Hematopoietic multipotent progenitor cell treated with erythropoietin and hydrocortisone succinate and interleukin-3 and kit ligand, for 4 days (in vitro differentiated cells): ENCODE data around the gene IFT122.
"Not testable (repeated sequence)": the region's sequence is repeated elsewhere in the genome, so short reads cannot be mapped to it uniquely, and the experiment has no call there.

Experiments
- DNase-seq: peaks from one replicate; pipeline ENCODE4 v3.0.0-alpha.2; 2015

The IFT122 gene

DNA sequence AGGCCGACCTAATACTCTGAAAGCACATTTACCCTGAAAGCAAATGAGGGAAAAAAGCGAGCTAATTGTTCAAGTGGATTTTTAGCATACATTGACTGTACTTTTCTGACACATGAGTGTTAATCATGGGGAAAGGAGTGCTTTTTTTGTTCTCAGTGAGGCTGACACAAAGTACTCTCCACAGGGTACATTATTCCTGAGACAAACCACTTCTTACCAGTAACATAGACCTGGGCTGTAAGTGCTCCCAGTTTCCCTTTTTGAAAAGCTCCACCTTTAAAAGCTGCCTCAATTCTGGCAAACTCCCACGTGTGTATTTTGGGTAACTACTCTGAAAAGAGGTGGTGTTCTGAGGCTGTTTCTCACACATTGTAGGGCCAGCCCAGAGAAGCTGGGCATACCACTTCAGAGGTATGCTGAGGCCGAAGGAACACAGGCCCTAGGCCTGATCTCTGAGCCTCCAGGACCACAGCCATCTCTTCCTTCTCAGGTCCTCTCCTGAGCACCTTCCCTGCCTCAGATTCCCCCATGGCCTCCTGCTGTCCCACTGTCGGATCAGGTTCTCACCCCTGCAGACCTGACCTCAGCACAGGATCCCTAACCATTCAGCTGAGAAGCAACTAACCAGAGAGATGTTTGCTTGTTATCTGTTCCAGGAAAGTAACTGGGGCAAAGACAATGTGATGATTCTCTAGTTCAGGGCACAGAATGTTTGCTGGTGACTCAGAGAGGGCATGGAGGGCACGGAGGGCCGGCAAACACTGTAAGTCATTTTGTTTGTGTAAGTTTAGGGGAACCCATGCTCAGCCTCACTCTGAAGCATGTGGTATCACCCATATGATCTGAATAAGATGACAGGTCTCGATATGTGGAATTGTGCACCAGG, 58.8 kb downstream of the IFT122 start:
- DNase-seq: not testable (repeated sequence)

DNA sequence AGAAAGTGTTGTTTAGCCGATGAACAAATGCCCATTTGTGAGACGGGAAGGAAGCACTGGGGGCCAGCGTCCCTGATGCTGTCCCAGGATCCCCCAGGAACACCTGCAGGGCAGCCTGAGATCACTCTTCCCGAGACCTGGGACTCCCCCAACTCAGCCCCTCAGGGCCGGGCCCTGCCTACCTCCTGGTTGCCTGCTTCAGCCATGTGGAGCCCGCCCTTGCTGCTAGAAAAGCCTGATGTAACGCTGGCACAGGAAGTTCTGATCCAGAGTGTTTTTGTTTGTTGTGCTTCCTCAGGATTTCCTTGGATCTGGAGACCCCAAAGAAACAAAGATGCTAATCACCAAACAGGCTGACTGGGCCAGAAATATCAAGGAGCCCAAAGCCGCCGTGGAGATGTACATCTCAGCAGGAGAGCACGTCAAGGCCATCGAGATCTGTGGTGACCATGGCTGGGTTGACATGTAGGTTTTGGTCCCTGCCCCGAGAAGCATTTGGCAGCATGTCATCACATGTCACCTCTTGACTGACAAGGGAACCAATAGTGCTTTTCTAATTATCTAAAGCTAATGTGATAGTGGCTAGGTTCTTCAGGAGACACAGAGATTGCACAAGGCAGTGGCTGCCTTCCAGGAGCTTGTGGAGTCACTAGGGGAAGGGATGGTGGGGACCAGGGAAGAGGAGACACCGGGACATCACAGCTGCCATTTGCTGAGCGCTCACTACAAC, 59.7 kb downstream of the IFT122 start:
- not testable (repeated sequence) for DNase-seq

DNA sequence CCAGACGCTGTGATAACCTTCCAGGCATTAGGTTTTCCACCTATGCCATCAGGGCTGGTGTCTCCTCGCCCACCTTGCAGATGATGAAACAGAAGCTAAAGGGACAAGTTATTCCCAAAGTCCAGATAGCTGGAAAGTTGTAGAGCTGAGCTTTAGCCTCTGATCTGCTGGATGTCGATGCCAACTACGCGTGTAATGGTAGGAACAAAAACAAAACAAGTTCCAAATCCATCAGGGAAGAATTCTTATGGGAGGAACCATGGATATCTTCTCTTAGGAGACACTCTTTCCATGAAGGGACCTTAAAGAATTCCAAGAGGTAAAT, 60.3 kb downstream of the IFT122 start:
- no peak for DNase-seq

DNA sequence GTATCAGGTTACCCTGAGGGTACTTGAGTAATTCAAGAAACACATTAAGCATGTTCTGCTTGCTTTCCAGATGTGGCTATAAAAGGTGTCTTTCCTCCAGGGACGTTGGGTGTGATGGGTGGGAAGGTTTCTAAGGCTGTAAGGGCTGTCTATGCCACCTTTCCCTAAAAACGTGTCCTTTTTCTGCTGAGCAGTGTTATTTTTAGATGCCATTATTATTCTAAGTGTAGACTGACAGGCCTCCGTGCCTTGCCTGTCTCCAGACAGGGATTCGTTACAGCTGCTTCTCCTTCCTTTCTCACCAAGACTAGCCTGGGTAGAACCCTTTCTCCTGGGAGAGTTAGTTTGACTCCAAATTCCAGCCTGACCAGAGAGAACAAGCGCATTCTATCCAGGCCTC, 61.6 kb downstream of the IFT122 start:
- DNase-seq: no peak

DNA sequence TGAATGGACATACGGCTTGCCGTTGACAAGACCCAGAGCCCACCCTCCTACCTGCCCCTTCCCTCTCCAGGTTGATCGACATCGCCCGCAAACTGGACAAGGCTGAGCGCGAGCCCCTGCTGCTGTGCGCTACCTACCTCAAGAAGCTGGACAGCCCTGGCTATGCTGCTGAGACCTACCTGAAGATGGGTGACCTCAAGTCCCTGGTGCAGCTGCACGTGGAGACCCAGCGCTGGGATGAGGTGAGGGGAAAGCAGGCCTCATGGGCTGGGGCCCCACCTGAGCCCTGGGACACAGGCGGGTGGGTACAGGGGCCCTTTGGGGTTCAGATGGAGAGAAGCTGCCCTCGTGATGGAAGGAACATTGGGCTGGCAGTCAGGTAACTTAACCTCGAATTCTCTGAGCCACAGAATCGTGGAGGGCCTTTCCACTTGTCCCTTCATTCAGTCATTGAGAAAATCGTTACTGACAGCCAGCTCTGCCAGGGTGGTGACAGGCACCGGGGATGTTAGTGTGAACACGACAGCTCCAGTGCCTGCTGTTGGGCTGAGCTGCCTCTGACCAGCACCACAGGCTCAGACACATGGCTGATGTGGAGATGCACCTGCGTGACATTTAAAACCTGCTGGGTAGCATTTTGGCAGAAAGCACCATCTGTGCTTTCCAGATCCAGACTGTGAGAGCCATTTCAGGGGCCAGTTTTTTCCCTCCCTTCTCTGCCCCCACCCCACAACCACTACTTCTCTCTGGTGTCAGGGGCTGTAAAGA, 62.8 kb downstream of the IFT122 start:
- DNase-seq: no peak

DNA sequence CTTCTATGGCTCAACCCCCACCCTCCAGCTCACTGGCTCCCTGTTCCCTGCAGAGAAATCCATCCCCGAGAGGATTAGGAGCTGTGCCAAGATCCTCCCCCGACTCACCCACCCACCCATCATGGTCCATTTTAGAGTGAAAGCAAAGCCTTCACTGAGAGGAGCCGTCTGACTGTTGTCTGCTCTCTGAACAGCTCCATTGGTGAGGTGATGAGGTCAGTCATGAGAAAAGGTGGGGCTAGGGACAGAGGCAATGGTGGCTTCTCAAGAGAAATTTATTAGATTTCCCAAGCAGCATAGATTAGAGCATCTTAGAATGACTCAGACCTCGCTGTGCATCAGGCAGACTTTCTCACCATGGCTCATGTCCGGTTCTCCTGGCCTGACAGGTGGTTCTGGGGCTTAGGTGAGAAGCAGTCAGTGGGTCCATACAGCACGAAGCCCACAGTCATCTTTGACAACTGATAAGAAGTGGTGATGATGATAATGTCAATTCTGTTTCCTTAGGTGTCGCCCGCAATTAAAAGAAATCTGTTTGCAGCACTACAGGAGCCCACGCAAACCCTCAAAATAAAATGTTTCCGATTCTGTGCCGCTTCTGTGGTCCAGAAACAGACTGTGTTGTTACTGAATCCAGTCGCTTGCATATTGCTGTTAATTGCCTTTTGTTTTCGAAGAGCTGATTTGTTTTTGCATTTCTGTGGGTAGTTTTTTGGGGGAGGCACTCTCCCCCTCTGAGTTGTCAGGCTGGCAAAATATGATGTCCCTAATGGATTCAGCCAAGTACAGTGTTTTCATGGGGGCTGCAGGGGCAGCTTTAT, 63.7 kb downstream of the IFT122 start:
- DNase-seq: no peak

DNA sequence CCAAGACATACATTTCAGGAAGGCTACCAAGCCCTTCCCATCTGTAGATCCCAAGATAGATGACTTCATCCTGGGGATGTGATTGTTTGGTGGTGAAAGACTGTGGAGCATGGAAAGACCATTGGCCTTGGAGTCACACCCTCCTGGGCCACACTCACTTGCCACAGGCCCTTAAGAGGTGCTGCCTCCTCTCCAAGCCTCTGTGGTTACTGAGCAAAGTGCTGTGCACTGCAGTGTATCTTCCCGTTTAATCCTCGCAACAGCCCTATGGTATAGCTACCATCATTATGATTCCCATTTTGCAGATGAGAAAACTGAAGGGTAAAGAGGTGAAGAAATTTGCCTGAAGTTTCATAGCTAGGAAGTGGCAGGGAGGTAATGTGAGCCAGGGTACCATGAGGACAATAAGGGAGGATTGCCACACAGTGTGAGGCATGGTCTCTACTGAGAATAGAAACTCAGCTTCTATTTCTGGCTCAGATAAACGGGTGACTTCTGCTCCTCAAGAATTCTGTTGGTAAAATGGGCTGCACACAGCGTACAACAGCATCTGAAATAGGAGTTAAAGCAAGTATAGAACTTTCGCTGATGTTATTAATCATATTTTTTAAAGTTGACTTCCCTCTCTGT, 64.6 kb downstream of the IFT122 start:
- no peak for DNase-seq

DNA sequence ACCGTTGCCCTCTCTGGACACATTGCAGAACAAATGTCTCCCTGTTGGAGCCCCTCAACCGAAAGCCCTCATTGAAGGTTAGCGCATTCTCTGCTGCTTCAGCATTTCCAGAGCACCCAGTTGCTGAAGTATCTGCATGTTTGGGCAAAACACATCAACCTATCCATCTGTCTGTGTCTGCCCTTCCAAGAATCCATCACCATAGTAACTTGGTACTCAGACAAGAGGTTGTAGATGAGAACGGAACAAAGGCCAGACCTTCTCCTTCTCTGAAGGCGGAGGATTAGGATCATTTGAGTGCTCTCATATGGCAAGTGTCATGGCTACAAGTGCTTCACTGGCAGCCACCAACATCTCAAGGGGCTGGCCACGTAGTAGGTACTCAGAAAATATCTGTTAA, 65.3 kb downstream of the IFT122 start:
- DNase-seq: no peak

DNA sequence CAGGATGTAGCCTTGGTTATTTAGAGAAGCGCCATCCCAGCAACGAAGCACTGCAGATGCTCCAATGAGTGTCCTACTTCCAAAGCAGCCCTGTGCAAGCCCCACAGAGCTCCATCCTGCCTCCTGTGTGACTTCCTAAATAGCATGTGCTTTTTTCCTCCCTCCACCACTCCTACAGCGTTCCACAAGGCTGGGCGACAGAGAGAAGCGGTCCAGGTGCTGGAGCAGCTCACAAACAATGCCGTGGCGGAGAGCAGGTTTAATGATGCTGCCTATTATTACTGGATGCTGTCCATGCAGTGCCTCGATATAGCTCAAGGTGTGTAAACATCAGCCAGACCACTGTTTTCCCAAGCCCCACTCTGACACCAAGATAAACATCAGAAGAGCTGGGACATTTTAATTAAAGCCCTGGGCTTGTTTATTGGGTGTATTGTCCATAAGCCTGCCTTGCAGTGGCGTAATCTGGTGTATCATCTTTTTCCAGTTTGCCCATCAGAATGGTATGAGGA, 66.3 kb downstream of the IFT122 start:
- no peak for DNase-seq

DNA sequence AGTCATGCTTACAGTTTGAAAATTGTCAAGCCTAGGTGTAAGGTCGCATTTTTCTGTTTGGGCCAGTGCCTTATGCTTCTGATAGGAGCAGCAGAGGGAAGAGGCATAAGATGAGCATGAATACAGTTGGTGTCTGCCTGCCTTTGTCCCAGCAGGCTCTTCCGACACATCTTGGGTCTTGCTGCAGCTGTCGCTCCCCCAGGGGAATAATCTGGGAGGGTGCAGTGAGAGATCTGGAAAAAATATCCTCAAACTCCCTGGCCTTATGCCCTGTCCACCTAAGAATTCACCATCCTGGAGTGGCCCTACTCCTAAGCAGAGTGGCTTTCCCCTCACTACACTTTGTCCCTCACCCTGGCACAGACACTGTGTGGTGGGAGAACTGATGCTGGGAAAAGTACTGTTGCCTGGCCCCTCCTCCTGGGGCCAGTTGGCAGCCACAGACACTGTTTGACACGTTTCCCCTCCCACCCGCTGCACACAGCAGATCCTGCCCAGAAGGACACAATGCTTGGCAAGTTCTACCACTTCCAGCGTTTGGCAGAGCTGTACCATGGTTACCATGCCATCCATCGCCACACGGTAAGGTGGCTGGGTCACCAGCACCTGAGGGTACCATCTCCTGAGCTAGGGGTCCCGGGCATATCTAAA, 67.3 kb downstream of the IFT122 start:
- no peak for DNase-seq

DNA sequence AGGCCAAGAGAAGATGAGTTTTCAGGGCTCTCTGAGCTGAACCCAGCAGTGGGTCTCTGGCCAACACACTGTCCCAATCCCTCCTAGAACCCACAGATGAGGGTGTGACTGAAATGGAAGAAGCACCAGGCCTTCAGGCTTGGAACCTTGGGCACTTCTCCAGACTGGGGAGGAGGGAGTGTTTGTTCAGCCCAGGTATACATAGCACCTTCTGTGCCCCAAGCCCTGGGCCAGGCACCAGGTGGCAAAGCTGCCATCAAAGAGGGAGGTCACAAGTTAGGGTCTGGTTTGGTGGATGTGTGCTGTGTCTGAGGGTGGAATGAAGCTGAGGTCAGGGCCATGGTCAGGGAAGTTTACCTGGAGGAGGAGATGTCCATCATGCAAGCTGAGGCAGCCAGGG, 72.6 kb downstream of the IFT122 start:
- no peak for DNase-seq

DNA sequence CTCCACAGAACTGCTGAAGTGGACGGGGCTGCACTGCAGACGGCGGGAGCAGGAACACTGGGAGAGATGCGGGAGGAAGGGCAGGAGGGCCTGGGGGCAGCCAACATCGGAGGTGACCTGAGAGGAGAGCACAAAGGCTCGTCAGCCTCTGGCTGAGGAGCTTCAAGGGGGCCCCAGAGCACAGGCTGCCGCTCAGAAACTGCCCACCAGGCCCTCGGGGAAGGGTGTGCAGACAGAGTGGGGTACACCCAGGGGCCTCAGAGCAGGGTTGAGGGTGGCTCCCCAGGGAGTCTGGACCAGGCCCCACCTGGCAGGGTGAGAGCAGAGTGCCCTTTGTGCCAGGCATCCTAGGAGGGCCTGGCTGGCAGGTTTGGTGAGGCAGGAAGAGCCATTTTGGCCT, 73.7 kb downstream of the IFT122 start:
- DNase-seq: no peak

DNA sequence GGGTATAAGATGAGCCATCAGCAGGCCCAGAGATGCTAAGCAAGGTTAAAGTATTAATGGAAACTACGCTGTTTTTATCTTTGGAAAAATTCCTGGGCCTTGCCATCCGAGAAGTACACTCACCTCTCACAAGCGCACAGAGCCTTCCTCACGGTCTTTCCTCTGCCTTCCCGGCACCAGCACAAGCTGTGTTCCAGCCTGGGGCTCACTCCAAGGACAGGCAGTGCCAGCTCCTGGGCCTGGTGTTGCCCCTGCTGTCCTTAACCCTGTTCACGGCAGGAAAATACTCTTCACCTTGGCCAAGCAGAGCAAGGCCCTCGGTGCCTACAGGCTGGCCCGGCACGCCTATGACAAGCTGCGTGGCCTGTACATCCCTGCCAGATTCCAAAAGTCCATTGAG, 74.1 kb downstream of the IFT122 start:
- no peak for DNase-seq

DNA sequence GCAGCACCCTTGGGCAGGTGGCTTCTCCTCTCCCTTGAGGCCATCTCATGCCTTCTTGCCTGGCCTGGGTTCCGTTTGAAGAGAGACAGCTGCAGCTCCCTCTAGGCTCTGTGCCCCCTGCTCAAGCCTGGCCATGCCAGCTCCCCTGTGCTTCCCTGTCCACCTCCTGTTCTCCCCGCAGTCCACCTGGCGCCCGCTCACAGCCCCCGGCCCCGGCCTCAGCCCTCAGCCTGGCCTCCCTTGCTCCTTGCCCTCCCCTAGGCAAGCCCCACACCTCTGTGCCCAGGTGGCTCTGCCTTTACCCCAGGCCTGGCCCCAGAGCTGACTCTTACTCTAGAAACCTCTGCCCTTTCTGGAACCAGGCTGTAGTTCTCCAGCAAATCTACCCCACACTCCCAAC, 74.5 kb downstream of the IFT122 start:
- DNase-seq: no peak

DNA sequence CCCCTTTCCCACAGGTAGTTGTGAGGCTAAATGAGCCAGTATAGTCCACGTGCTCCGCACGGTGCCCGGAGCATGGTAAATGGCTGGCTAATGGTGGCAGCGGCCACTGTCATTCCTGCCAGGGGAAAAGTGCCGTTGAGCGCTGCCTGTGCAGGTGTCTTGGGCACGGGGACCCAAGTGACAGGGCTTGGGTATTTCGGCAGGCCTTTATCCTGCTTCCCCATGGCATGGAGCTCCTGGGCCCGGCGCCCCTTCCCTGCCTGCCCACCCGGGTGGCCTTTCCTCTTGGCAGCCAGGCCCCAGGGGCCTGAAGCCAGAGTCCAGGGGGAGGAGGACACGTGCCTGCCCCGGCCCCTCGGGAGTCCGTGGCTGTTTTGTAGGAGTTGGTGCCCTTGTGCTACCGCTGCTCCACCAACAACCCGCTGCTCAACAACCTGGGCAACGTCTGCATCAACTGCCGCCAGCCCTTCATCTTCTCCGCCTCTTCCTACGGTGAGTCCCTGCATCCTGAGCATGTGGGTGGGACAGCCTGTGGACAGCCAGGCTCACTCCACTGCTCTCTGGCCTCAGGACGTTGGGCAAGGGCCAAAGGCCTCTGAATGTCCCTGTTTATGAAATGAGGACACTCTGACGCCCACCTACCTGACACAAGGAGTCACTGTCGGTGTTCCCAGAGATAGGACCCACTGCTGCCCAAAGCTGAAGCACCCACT, 75.2 kb downstream of the IFT122 start:
- not testable (repeated sequence) for DNase-seq

DNA sequence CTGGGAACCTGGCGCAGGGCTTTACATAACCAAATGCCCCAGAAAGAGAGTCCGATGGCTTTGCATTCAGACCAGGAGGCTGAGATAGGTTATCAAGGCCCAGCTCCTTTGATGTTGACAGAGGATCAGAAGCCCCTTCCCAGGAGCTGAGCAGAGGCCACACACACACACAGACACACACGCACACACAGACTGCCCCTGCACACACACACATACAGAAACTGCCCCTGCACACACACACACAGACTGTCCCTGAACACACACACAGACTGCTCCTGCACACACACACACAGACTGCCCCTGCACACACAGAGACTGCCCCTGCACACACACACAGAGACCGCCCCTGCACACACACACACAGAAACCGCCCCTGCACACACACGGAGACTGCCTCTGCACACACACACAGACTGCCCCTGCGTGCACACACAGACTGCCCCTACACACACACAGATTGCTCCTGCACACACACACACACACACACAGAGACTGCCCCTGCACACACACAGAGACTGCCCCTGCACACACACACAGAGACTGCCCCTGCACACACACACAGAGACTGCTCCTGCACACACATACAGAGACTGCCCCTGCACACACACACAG, 75.9 kb downstream of the IFT122 start:
- not testable (repeated sequence) for DNase-seq

DNA sequence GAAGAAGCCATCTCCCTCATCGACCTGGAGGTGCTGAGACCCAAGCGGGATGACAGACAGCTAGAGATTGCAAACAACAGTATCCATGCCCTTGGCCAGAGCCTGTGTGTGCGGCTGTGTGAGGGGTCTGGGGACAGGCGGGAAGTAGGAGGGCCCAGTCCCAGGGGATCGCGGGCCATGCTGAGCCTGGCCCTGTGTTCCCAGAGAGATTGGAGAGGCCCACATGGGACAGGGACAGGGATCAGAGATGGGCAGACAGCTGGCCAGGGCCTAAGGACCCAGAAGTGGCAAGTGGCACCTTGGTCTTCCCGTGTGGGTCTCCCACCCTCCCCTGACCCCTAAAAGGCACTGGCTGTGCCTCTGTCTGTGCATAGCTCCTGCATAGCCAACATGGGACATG, 77.5 kb downstream of the IFT122 start:
- no peak for DNase-seq

DNA sequence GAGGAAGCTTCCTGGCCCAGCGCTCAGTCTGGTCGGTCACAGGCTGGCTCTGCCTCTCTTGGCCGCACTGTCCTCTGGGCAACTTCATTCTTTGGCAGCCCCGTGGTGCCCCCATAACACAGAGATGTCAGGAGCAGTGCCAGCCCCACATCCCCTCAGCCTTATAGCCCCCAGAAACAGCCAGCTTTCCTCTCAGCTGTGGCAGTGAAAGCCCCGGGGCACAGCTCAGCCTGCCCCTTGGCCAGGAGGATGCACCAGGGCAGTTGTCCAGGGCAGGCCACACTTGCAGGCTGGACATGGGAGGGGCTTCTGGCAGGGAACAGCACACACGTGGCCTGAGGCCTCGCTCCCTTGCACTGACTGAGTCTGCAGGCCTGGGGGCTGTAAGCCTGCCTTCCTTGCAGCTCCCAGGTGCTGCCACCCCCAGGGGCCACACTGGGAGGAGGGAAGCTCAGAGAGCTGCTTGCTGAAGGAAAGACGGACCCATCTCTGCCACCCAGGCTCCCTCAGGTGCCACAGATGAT, 78.1 kb downstream of the IFT122 start:
- DNase-seq: no peak

DNA sequence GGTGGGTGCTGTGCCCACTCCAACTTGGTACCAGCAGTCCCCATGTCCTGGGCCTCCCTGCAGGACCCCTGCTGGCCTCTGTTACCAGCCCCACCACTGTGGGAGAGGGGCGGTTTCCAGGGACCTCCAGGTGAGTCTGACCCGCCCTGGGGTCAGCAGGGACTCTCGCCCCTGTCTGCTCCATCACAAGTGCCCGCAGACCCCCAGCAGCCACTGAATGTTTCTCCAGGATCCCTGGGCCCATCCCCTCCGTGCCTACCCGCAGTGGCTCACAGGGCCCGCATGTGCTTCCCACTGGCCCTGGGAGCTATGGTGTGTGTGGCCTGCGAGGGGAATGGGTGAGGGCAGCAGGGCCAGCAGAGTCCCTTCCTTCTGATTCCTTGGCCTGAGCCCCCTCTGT, 78.6 kb downstream of the IFT122 start:
- no peak for DNase-seq

DNA sequence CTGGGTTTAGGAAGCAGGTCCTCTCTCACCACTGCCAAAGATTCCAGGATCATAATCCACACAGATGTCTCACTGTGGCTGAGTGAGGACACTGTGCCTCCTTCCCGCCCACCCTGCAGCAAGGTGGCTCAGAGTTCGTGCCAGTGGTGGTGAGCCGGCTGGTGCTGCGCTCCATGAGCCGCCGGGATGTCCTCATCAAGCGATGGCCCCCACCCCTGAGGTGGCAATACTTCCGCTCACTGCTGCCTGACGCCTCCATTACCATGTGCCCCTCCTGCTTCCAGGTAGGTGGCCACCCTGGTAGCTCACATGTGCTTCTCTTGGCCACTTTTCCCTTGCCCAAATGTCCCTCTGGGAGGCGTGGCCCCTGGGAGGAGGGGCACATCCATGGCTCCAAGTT, 79.4 kb downstream of the IFT122 start:
- DNase-seq: no peak
